Transverse colon (tissue), 4 donors: ENCODE data around the gene SYNJ2.

Source experiments
- POLR2A ChIP-seq: fragments of 450-650 bp; IDR thresholded peaks from one replicate; pipeline ENCODE4 v1.6.1; 2016; ENCODE audit warnings: antibody characterized with exemption, mild to moderate bottlenecking, moderate library complexity
- POLR2AphosphoS5 ChIP-seq, 3 donors: sonication (generic); formaldehyde crosslinking; IDR thresholded peaks; one replicate each; pipeline ENCODE4 v1.6.1; 2016; ENCODE audit warnings: antibody characterized with exemption in 3 of 3
- TF ChIP-seq, protein P1 (sequence below), 5 experiments: fragments of 200-600 bp in 3 of 5; fragments of 450-650 bp in 2 of 5; sonication (generic) in 3 of 5; IDR thresholded peaks; 1 replicate in 2 of 5; 2 replicates in 3 of 5; pipeline ENCODE4 v1.5.1; 2016 to 2017; ENCODE audit warnings: antibody characterized with exemption in 5 of 5, inconsistent platforms in 3 of 5, mild to moderate bottlenecking in 2 of 5, moderate library complexity in 1 of 5

DNA sequence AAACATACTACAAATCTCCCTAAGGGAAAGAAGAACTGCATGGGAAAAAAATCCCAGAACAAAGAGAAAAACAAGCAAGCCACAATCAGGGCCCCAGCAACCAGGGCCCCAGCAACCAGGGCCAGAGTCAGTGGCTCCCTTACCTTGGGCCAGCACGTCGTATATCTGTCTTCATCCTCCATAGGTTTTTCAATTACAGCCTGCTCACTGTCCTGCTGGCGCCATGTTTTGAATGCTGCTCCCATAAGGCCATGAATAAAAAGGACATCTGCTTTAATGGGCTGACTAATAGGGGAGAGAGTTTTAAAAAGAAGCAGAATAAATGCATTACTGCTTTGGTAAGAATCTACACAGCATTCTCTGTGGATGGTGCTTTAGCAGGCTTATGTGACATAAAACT, 137.2 kb downstream of the SYNJ2 start:
- TF ChIP-seq, protein P1, sequence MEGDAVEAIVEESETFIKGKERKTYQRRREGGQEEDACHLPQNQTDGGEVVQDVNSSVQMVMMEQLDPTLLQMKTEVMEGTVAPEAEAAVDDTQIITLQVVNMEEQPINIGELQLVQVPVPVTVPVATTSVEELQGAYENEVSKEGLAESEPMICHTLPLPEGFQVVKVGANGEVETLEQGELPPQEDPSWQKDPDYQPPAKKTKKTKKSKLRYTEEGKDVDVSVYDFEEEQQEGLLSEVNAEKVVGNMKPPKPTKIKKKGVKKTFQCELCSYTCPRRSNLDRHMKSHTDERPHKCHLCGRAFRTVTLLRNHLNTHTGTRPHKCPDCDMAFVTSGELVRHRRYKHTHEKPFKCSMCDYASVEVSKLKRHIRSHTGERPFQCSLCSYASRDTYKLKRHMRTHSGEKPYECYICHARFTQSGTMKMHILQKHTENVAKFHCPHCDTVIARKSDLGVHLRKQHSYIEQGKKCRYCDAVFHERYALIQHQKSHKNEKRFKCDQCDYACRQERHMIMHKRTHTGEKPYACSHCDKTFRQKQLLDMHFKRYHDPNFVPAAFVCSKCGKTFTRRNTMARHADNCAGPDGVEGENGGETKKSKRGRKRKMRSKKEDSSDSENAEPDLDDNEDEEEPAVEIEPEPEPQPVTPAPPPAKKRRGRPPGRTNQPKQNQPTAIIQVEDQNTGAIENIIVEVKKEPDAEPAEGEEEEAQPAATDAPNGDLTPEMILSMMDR (IDR thresholded peaks at IDR 0.05) = no peak
- TF ChIP-seq POLR2AphosphoS5 (IDR thresholded peaks at IDR 0.05) (no peak), POLR2A (no peak)
